ENCODE data around the gene GNE.

The GNE gene

GRCh38 chr9:36218411-36218901 lies 39.8 kb downstream of the GNE start:
- H3K9me2 ChIP-seq (ENCODE audit: low read depth, low read length) = no peaks in the 10 kb centered on the region
- TF ChIP-seq EZH2 (IDR thresholded peaks at IDR 0.05; ENCODE audit: borderline replicate concordance, low read length) (no peak), CTCF (IDR thresholded peaks at IDR 0.05; ENCODE audit: low read length) (no peak)
- H3K4me1 ChIP-seq (ENCODE audit: insufficient read depth, low read length, severe bottlenecking) = no peaks in the 10 kb centered on the region
- H3K9ac ChIP-seq (ENCODE audit: low read length) = no peak overlapping the region
- no peak overlapping the region for H3K4me2 ChIP-seq (ENCODE audit: low read length)
- no peak overlapping the region for H3K4me3 ChIP-seq (ENCODE audit: low read depth, low read length, poor library complexity, severe bottlenecking)
- no peaks in the 10 kb centered on the region for H3K27me3 ChIP-seq (ENCODE audit: insufficient read depth, low read length)
- no peaks in the 10 kb centered on the region for H3F3A ChIP-seq (ENCODE audit: insufficient read depth, low read length)
- peaks cover 85% of the 10 kb centered on the region for H3K36me3 ChIP-seq (ENCODE audit: insufficient read depth, low read length)
- peaks cover 10% of the 10 kb centered on the region for H3K9me3 ChIP-seq (ENCODE audit: low read length)
- no peak overlapping the region for H3K27ac ChIP-seq (ENCODE audit: low read depth, low read length, poor library complexity, severe bottlenecking)
- H2AFZ ChIP-seq (ENCODE audit: low read length) = no peak overlapping the region
- no peaks in the 10 kb centered on the region for H3K79me2 ChIP-seq (ENCODE audit: insufficient read depth, low read length)
- no peaks in the 10 kb centered on the region for H4K20me1 ChIP-seq (ENCODE audit: insufficient read depth, low read length)

GRCh38 chr9:36218011-36218410 lies 40.2 kb downstream of the GNE start:
- H3K27me3 ChIP-seq (ENCODE audit: insufficient read depth, low read length) = no peaks in the 10 kb centered on the region
- H2AFZ ChIP-seq (ENCODE audit: low read length) = no peak overlapping the region
- H3K9me2 ChIP-seq (ENCODE audit: low read depth, low read length) = no peaks in the 10 kb centered on the region
- H3K4me2 ChIP-seq (ENCODE audit: low read length) = no peak overlapping the region
- H3K27ac ChIP-seq (ENCODE audit: low read depth, low read length, poor library complexity, severe bottlenecking) = no peak overlapping the region
- no peaks in the 10 kb centered on the region for H3K4me1 ChIP-seq (ENCODE audit: insufficient read depth, low read length, severe bottlenecking)
- H4K20me1 ChIP-seq (ENCODE audit: insufficient read depth, low read length) = no peaks in the 10 kb centered on the region
- peaks cover 85% of the 10 kb centered on the region for H3K36me3 ChIP-seq (ENCODE audit: insufficient read depth, low read length)
- H3F3A ChIP-seq (ENCODE audit: insufficient read depth, low read length) = no peaks in the 10 kb centered on the region
- peaks cover 6% of the 10 kb centered on the region for H3K9me3 ChIP-seq (ENCODE audit: low read length)
- no peak overlapping the region for H3K9ac ChIP-seq (ENCODE audit: low read length)
- TF ChIP-seq EZH2 (IDR thresholded peaks at IDR 0.05; ENCODE audit: borderline replicate concordance, low read length) (no peak), CTCF (IDR thresholded peaks at IDR 0.05; ENCODE audit: low read length) (no peak)
- no peak overlapping the region for H3K4me3 ChIP-seq (ENCODE audit: low read depth, low read length, poor library complexity, severe bottlenecking)
- no peaks in the 10 kb centered on the region for H3K79me2 ChIP-seq (ENCODE audit: insufficient read depth, low read length)

- peaks cover under 1% of the 10 kb centered on the region; the same call in 1 of the 2 replicates for H3K9me3 ChIP-seq (ENCODE audit: low read length)
- H3K79me2 ChIP-seq (ENCODE audit: insufficient read depth, low read length) = no peaks in the 10 kb centered on the region
- H3K9me2 ChIP-seq (ENCODE audit: low read depth, low read length) = no peaks in the 10 kb centered on the region
- H3K36me3 ChIP-seq (ENCODE audit: insufficient read depth, low read length) = peaks cover 85% of the 10 kb centered on the region
- no peaks in the 10 kb centered on the region for H3K27me3 ChIP-seq (ENCODE audit: insufficient read depth, low read length)
- no peaks in the 10 kb centered on the region for H4K20me1 ChIP-seq (ENCODE audit: insufficient read depth, low read length)
- no peaks in the 10 kb centered on the region for H3F3A ChIP-seq (ENCODE audit: insufficient read depth, low read length)
- H3K27ac ChIP-seq (ENCODE audit: low read depth, low read length, poor library complexity, severe bottlenecking) = no peak overlapping the region
- H3K4me3 ChIP-seq (ENCODE audit: low read depth, low read length, poor library complexity, severe bottlenecking) = no peak overlapping the region
- H2AFZ ChIP-seq (ENCODE audit: low read length) = no peak overlapping the region
- no peak overlapping the region for H3K4me2 ChIP-seq (ENCODE audit: low read length)
- no peak overlapping the region for H3K9ac ChIP-seq (ENCODE audit: low read length)
- TF ChIP-seq EZH2 (IDR thresholded peaks at IDR 0.05; ENCODE audit: borderline replicate concordance, low read length) (no peak), CTCF (IDR thresholded peaks at IDR 0.05; ENCODE audit: low read length) (no peak)
- H3K4me1 ChIP-seq (ENCODE audit: insufficient read depth, low read length, severe bottlenecking) = no peaks in the 10 kb centered on the region
These were observed 40.8 kb downstream of the GNE start for GRCh38 chr9:36217256-36217968.

All from OCI-LY1 (cell line).